C4-2B (cell line): ENCODE data around the gene RFX2.
"Not testable (repeated sequence)": the region's sequence is repeated elsewhere in the genome, so short reads cannot be mapped to it uniquely, and the experiment has no call there.

Experiments
- H3K27ac ChIP-seq: fragments of 450-650 bp; 2 replicates; pipeline ENCODE4 v1.5.1; 2017
- ZFX ChIP-seq: fragments of 450-650 bp; IDR thresholded peaks from 2 replicates; pipeline ENCODE4 v1.6.1; 2017
- TF ChIP-seq, protein P1 (sequence below): fragments of 450-650 bp; conservative IDR thresholded peaks from 2 replicates; pipeline ENCODE4 v1.5.1; 2017; ENCODE audit warnings: mild to moderate bottlenecking

Gene RFX2

DNA sequence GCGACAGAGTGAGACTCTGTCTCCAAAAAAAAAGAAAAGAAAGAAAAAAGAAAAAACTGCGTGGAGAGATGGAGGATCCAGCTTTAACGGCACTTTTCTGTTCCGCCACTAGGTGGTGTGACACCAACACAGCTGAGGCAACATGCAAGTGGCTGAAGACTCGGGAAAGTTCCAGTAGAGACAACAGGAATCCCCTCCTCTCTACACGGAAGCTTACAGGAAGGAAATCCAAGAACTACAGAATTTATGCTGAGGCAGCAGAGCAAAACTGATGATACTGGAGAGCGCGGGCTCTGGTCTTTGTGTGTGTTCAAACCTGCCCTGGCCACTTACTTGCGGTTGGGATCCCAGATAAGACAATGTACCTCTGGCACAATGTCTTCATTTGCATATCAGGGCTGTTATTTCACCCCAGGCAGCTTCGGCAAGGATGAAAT, 142.3 kb downstream of the RFX2 start:
- peak overlapping the region; percentile 90 for H3K27ac ChIP-seq
- TF ChIP-seq, protein P1, sequence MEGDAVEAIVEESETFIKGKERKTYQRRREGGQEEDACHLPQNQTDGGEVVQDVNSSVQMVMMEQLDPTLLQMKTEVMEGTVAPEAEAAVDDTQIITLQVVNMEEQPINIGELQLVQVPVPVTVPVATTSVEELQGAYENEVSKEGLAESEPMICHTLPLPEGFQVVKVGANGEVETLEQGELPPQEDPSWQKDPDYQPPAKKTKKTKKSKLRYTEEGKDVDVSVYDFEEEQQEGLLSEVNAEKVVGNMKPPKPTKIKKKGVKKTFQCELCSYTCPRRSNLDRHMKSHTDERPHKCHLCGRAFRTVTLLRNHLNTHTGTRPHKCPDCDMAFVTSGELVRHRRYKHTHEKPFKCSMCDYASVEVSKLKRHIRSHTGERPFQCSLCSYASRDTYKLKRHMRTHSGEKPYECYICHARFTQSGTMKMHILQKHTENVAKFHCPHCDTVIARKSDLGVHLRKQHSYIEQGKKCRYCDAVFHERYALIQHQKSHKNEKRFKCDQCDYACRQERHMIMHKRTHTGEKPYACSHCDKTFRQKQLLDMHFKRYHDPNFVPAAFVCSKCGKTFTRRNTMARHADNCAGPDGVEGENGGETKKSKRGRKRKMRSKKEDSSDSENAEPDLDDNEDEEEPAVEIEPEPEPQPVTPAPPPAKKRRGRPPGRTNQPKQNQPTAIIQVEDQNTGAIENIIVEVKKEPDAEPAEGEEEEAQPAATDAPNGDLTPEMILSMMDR = peak; percentile 97
- TF ChIP-seq ZFX = no peak

DNA sequence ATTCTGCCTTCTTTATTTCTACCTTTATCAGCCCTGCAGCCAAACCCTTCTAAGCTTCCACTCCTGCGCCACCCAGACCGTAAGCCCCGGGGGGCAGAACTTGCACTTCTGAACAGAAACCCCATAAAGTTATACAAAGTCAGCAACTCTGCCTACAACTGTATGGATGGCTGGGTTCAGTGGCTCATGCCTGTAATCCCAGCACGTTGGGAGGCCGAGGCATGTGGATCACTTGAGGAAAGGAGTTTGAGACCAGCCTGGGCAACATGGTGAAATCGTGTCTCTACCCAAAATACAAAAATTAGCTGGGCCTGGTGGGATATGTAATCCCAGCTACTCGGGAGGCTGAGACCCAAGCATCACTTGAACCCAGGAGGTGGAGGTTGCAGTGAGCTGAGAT, 142.7 kb downstream of the RFX2 start:
- peak overlapping the region; percentile 90 for H3K27ac ChIP-seq
- TF ChIP-seq ZFX = no peak
- TF ChIP-seq, protein P1 = no peak

DNA sequence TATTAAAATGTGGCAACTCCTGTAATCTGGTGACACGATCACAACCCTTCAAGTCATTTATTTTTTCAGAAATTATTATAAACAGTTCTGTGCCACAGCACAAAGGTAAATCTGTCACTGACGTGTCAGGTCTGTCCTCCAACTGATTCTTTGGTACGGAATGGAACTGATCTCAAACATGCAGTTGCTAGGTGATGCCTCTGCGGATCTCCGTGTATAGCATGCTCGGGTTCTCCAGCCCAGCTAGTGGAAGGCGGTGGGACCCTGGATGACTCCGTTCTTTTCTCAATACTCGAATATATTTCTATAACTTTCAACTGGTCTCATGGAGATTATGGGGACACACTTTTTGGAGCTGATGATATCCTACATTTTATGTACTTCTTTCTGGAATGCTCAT, 143.4 kb downstream of the RFX2 start:
- peak overlapping the region; percentile 90 for H3K27ac ChIP-seq
- TF ChIP-seq ZFX = no peak
- TF ChIP-seq, protein P1 = no peak

GRCh38 chr19:5966215-5966614, 144.1 kb downstream of the RFX2 start:
- H3K27ac ChIP-seq = no peak overlapping the region
- TF ChIP-seq, protein P1 = no peak
- no peak for TF ChIP-seq ZFX

GRCh38 chr19:5964816-5965565, 145.3 kb downstream of the RFX2 start:
- TF ChIP-seq, protein P1 = no peak
- no peak for TF ChIP-seq ZFX
- H3K27ac ChIP-seq = no peak overlapping the region

DNA sequence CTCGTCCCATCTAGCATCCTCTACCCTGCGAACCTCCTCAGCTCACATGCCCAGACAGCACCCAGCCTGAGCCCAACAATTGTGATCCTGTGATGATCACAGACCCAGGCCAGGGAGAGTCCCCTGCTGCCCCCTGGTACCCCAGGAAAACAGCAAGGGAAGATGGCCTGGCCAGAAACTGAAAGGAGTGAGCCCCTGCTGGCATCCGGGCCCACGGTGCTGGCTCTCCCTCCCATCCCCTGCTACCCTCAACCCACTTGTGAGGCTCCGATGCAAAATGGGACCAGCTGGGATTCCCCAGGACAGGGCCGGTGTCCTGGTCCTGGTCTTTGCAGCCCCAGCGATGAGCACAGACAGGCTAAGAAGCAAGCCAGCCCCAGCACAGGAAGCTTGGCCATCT, 146.4 kb downstream of the RFX2 start:
- TF ChIP-seq, protein P1 = no peak
- TF ChIP-seq ZFX = no peak

DNA sequence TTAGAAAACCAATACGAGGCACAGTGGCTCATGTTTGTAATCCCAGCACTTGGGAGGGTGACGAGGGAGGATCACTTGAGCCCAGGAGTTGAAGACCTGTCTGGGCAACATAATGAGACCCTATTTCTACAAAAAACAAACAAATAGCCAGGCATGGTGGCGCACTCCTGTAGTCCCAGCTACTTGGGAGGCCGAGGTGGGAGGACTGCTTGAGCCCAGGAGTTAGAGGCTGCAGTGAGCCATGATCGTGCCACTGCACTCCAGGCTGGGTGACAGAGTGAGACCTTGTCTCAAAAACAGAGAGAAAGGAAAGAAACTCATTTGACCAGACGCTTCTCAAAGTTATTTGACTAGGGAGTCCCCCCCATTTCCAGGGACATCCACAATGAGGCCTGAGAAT, 147.0 kb downstream of the RFX2 start:
- H3K27ac ChIP-seq = not testable (repeated sequence)

More for the DNA sequence above, 146.4 kb downstream of the RFX2 start:
- H3K27ac ChIP-seq = no peak overlapping the region
